ENCODE measurements around the gene CD300H.

Gene CD300H

GRCh38 chr17:74547264-74547663 is 20.0 kb downstream of the CD300H start:
- no peaks in the 10 kb centered on the region for H3K9me2 ChIP-seq (ENCODE audit: low read depth, low read length)
- no peaks in the 10 kb centered on the region for H4K20me1 ChIP-seq (ENCODE audit: insufficient read depth, low read length)
- H2AFZ ChIP-seq (ENCODE audit: low read length) = no peak overlapping the region
- no peak overlapping the region for H3K4me2 ChIP-seq (ENCODE audit: low read length)
- no peak overlapping the region for H3K27ac ChIP-seq (ENCODE audit: low read depth, low read length, poor library complexity, severe bottlenecking)
- TF ChIP-seq CTCF (IDR thresholded peaks at IDR 0.05; ENCODE audit: low read length) = no peak
- TF ChIP-seq EZH2 (IDR thresholded peaks at IDR 0.05; ENCODE audit: borderline replicate concordance, low read length) = no peak
- no peaks in the 10 kb centered on the region for H3K9me3 ChIP-seq (ENCODE audit: low read length)
- no peak overlapping the region for H3K9ac ChIP-seq (ENCODE audit: low read length)
- H3K36me3 ChIP-seq (ENCODE audit: insufficient read depth, low read length) = no peaks in the 10 kb centered on the region
- no peaks in the 10 kb centered on the region for H3F3A ChIP-seq (ENCODE audit: insufficient read depth, low read length)
- no peaks in the 10 kb centered on the region for H3K79me2 ChIP-seq (ENCODE audit: insufficient read depth, low read length)
- no peaks in the 10 kb centered on the region for H3K4me1 ChIP-seq (ENCODE audit: insufficient read depth, low read length, severe bottlenecking)
- H3K4me3 ChIP-seq (ENCODE audit: low read depth, low read length, poor library complexity, severe bottlenecking) = no peak overlapping the region
- 0 out of 2 replicates have a peak, but pooled peaks cover 7% of the 10 kb centered on the region for H3K27me3 ChIP-seq (ENCODE audit: insufficient read depth, low read length)

- Histone ChIP-seq H3K27me3 (ENCODE audit: insufficient read depth, low read length) (0 out of 2 replicates have a peak, but pooled peaks cover 1% of the 10 kb centered on the region), H3K4me1 (ENCODE audit: insufficient read depth, low read length, severe bottlenecking) (no peaks in the 10 kb centered on the region), H4K20me1 (ENCODE audit: insufficient read depth, low read length) (no peaks in the 10 kb centered on the region), H3K36me3 (ENCODE audit: insufficient read depth, low read length) (no peaks in the 10 kb centered on the region), H3K4me2 (ENCODE audit: low read length) (no peak overlapping the region), H3K9me3 (ENCODE audit: low read length) (no peaks in the 10 kb centered on the region), H3K79me2 (ENCODE audit: insufficient read depth, low read length) (no peaks in the 10 kb centered on the region), H2AFZ (ENCODE audit: low read length) (no peak overlapping the region), H3F3A (ENCODE audit: insufficient read depth, low read length) (no peaks in the 10 kb centered on the region), H3K9ac (ENCODE audit: low read length) (no peak overlapping the region), H3K4me3 (ENCODE audit: low read depth, low read length, poor library complexity, severe bottlenecking) (no peak overlapping the region), H3K9me2 (ENCODE audit: low read depth, low read length) (no peaks in the 10 kb centered on the region), H3K27ac (ENCODE audit: low read depth, low read length, poor library complexity, severe bottlenecking) (no peak overlapping the region)
- TF ChIP-seq CTCF (IDR thresholded peaks at IDR 0.05; ENCODE audit: low read length) = no peak
- no peak for TF ChIP-seq EZH2 (IDR thresholded peaks at IDR 0.05; ENCODE audit: borderline replicate concordance, low read length)
Measured at GRCh38 chr17:74546586-74546985, 20.7 kb downstream of the CD300H start.

GRCh38 chr17:74545843-74546230 is 21.5 kb downstream of the CD300H start, which contains the start of gene CD300C:
Gene CD300C, minus strand, starts transcription at chr17:74546115. Its CDS starts 333 bp downstream, at chr17:74545782.
- no peak within 1 kb of the TSS for H3K4me3 ChIP-seq (ENCODE audit: low read depth, low read length, poor library complexity, severe bottlenecking)
- H3F3A ChIP-seq (ENCODE audit: insufficient read depth, low read length) = no peaks in the 10 kb centered on the region
- H2AFZ ChIP-seq (ENCODE audit: low read length) = no peak within 1 kb of the TSS
- H3K27me3 ChIP-seq (ENCODE audit: insufficient read depth, low read length) = no peaks in the 10 kb centered on the region
- no peaks in the 10 kb centered on the region for H3K36me3 ChIP-seq (ENCODE audit: insufficient read depth, low read length)
- no peak within 1 kb of the TSS for H3K4me2 ChIP-seq (ENCODE audit: low read length)
- H3K79me2 ChIP-seq (ENCODE audit: insufficient read depth, low read length) = no peaks in the 10 kb centered on the region
- no peaks in the 10 kb centered on the region for H4K20me1 ChIP-seq (ENCODE audit: insufficient read depth, low read length)
- H3K9ac ChIP-seq (ENCODE audit: low read length) = no peak within 1 kb of the TSS
- no peaks in the 10 kb centered on the region for H3K9me2 ChIP-seq (ENCODE audit: low read depth, low read length)
- H3K27ac ChIP-seq (ENCODE audit: low read depth, low read length, poor library complexity, severe bottlenecking) = no peak within 1 kb of the TSS
- H3K4me1 ChIP-seq (ENCODE audit: insufficient read depth, low read length, severe bottlenecking) = no peaks in the 10 kb centered on the region
- TF ChIP-seq CTCF (IDR thresholded peaks at IDR 0.05; ENCODE audit: low read length) = no peak
- H3K9me3 ChIP-seq (ENCODE audit: low read length) = no peaks in the 10 kb centered on the region
